GM19452 (cell line): ENCODE results near the gene AGAP9.
"Not testable (repeated sequence)": the region's sequence is repeated elsewhere in the genome, so short reads cannot be mapped to it uniquely, and the experiment has no call there.

Experiments used
- ATAC-seq: cut with Tn5 transposase; IDR thresholded peaks from one replicate; pipeline ENCODE4 v1.9.1; 2021; ENCODE audit not compliant: unreplicated experiment

Gene AGAP9

DNA sequence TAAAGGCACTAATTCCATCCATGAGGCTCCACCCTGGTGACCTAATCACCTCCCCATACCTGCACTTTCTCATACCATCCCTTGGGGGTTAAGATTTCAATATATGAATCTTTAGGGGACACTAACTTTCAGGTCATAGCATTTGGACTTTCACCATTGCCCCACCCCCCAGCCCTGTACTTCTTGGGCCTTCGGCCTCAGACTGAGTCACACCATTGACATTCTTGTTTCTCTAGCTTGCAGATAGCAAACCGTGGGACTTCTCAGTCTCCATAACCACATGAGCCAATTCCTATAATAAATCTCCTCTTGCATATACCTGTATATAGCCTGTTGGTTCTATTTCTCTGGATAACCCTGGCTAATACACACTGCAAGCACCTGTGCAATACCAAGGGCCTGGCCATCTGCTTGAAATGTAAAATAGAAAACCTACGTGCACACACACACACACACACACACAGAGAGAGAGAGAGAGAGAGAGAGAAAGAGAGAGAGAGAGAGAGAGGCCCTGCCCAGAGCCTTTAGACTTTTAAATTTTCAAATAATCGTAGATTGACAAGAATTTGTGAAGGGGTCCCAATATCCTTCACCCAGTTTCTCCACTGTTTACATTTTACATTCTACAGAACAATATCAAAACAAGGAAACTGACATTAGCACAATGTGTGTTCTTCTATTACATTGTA is 64.8 kb downstream of the AGAP9 start:
- no peak for ATAC-seq

DNA sequence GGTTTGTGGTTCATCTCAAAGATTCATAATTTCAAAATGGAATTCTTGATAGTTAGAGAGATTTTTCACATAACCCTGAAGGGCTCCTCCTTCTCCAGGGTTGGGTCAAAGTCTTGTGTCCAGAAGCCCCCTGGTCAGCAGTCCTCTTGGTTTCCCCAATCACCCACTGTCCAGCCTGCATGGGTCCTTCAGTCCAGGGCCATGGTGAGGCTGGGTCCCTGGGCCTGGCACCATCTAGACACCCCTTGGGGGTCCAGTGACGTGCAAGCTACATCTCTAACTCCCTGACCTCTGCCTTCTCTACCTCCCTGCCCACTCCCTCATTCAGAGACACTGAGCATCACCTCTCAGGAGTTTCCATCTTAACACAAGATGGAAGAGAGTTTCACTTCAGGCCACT is 65.6 kb downstream of the AGAP9 start:
- ATAC-seq, result no peak

DNA sequence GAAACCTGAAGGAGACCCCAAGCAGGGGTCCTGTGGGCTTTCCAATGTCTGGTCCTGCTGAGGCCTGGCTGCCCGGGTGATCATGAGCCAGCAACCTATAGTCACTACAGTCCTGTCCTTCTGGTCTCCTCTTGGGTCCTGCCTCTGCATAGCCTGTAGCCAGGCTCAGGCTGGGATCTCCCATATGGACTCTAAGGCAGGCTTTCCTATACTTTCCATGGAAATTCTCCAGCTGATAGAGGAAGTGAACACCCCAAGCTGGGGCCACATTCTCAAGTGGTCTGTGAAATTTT is 66.0 kb downstream of the AGAP9 start:
- ATAC-seq, result no peak

DNA sequence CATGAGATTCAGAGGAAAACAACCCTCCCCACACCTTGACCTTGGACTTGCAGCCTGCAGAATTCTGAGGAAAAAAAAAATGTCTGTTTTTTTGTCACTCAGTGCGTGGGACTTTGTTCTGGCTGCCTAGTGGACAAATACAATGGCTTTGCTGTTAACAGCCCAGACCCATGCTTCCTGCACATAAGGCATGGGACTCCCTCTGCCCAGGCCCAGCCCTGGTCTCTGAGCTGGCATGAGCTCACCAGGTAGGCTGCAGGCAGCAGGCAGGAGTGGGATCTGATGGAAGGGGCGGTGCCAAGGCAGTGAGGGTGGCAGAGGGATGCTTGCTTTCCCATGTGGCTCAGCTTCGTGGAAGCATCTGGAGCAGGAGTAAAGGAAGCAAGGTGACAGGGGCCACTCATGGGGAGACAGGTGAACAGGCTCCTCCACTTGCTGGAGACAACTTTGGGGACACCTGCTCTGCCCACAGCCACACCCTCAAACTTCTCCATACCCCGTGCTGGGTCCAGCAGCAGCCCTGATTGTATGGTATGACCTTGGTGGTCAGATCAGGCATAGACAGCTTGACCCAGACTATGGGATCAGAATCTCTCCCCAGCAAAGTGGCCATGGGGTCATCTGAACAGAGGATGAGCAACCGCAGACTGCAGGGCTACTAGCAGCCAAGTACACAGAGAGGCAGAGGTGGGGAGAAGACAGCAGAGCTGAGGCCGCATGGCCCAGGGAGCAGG is 66.5 kb downstream of the AGAP9 start:
- ATAC-seq, result no peak

DNA sequence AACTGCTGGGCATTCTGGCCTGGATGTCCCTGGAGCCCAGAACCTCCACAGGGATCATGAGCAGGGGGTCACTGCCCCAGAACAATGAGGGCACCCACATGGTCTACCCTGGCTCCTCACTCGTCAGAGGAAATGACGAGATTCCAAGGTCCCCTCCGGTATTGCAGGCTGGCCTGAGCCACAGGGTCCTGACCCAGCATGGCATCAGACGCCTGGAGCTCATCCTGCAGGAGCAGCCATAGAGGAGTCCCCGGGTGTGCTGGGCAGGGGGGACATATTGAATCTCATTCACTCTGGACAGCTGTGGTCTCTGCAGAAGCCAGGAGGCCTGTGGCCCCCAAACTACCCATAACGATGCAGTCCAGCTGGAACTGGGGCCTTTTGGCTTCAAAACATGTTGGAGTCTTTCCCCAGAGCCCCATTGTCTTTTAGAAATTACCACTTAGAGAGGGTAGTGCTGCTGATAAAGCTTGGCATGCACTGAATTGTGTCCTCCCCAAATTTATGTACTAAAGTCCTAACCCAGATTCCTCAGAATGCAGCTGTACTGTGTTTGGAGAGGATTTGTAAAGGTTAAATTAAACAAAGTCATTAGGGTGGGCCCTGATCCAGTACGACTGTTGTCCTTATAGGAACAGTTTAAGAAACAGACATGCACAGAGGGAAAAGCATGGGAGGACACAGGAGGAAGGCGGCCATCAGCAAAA is 67.2 kb downstream of the AGAP9 start:
- ATAC-seq, result no peak

DNA sequence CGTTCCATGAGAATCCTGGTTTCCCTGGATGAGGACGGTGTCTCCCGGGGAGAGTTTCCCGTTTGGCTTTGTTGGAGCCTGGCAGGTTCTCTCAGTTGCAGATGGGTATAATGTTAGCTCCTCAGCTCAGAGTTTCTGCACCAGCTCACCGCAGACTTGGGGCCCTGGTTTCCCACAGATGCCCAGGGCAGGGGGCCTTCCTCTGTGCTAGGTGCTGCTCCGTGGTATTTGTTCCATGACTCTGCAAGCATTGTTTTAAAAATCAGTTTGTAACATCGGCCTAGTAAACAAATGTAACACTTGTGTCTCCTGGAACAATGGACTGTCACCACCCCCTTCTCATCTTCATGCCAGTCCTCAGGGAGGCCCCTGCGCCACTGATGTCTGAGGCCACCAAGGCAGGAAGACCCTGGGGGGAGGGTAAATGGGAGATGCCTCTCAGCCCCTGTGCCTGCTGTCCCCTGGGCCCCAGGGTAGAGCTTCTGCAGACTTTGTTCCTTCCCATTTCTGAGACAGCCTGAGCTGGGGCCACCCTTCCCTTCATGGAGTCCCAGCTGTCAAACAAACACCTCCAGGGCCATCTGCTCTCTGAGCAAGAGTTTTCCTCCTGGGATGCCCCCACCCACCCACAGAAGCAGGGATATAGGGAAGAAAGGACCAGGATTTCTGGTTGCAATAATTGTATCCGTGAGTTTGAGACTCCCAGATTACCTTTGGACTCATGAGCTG is 67.9 kb downstream of the AGAP9 start:
- ATAC-seq, result not testable (repeated sequence)

DNA sequence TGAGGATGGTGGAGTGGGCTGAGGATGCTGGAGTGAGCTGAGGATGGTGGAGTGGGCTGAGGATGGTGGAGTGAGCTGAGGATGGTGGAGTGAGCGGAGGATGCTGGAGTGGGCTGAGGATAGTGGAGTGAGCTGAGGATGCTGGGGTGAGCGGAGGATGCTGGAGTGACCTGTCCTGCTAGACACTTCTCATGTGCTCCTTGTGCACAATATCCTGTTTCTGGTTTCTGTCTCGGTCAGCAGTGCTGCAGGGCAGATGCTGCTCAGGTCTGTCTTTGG is 68.7 kb downstream of the AGAP9 start:
- no peak for ATAC-seq

DNA sequence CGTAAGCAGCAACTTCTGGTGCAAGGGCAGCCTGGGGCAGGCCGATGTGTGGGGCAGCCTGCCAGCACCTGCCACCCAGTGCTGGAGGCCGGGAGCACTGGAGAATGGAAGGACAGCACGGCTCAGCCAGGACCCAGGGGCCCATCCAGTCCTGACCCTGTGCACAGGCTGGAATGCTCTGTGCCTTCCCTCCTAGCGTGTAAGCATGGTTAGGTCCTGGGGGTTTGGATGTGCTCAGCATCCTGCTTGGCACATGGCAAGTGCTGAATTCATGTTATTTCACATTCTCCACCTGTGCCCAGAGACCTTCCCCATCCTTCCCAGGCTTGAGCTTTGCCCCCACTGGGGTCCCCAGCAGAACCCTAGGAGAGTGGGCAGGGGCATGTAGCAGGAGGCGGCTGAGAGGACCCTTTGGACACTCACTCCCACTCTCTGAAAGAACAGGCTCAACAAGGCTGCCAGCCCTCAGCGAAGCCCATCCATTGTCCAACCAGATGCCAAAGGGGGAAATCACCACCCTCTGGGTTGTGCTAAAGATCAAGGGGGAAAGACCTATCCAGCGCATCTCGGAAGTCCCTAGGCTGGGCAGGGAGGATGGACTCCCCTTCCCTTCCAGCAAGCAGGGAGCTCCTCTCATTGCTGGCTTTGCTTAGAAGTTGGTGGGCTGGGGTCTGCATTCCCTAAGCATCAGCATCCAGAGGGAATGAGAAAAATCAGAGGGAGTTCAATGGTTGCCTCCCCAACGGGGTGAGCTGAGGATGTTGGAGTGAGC is 69.2 kb downstream of the AGAP9 start:
- no peak for ATAC-seq

DNA sequence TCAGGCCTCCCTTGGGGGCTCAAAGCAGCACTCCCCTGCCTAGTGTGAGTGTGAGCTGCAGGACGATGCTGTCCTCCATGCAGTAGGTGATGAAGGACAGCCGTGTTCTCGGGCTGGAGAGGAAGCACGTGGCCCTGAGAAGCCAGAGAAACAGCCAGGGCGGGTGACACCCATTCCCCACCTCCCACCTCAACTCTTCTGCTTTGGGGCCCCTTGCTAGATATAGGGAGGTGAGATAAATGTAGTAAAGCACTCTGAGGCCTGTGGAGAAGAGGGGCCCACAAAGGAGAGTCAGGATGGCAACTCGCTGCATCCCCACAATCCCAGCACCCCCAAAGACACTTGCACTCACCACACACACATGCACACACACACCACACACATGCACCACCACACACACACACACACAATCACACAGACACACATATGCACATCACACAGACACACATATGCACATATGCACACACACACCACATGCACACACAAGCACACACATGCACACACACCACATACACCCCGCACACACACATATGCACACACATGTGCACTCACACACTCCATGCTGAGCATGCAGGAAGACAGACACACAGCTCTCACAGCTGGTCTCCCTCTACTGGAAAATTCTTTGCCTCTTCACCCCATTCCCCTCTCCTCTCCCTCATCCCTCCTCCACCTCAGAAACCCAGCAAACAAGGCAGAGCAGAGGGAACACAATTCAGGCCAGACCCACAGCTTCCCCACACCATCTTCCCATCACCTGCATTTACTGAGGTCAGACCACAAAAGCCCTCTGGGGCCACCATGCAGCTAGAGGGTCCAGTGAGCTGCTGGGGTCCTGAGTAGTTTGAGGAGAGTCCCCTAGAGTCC is 70.1 kb downstream of the AGAP9 start:
- no peak for ATAC-seq

DNA sequence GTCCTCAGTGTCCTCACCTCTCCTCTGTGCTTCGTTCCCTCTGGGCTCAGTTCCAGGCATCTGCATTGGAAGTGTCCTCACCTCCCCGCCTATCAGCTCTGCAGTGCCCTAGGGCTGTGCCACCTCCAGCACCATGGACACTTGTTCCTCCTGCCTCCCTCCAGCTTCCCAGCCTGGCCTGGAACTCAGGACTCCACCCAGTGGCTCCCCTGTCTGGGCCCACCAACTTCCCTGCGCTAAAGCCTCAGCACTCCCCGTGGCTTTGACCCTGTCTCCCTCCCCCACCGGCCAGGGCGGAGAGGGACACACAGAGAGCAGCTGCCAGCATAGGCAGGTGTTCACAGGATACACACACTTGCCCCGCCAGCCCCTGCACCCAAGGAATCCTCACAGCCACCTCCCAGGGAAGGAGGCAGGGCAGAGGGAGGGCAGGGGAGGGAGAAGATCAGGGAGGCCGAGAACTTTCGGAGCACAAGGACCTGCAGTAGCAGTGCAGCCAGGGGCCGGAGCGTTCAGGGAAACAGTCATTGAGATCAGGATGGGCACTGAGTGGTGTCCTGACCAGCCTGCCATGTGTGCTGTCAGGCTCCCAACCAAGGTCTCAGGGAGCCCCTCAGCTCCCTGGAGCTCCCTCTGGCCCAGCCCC is 70.8 kb downstream of the AGAP9 start:
- ATAC-seq, result no peak

DNA sequence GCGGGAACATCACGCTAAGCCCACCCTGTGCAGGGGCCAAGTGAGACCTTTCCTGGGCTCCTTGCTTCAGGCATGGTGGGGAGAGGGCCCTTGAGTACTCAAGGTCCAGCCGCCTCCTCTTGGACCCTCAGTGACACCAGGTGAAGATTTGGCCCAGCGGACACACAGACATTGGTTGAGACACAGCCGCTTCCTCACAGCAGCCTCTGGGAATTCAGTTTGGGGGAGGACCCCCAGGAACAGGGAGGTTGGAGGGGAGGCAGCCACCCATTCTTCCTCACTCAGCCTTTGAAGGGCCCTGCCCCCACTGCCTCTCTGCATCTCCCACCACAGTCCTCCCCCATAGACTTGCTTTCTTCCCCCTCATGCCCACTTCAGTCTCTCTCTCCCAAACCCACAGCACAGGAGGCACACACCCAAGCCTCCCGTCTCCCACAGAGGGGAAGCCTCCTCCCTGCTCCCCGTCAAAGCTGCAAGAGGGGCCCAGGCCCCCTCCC is 71.4 kb downstream of the AGAP9 start:
- ATAC-seq, result no peak
